NCI-H69 (cell line): Measurements from ENCODE around the gene CR1L.
A peak's percentile ranks its signal among the peaks of the same experiment; 100 is the strongest.
"Not testable (repeated sequence)": the region's sequence is repeated elsewhere in the genome, so short reads cannot be mapped to it uniquely, and the experiment has no call there.

ENCODE experiments used
- DNase-seq: peaks from one replicate; lab custom pipeline; 2025; lab: John Stamatoyannopoulos, UW

The CR1L gene

GRCh38 chr1:207682872-207683434 is 38.0 kb downstream of the CR1L start:
- not testable (repeated sequence) for DNase-seq

GRCh38 chr1:207690551-207690950 is 45.6 kb downstream of the CR1L start:
- DNase-seq = not testable (repeated sequence)

- no peak for DNase-seq
Measured at GRCh38 chr1:207691010-207691409, 46.1 kb downstream of the CR1L start.

- no peak for DNase-seq
Measured at GRCh38 chr1:207691841-207692240, 46.9 kb downstream of the CR1L start.

GRCh38 chr1:207692291-207692690 is 47.4 kb downstream of the CR1L start:
- DNase-seq = not testable (repeated sequence)

GRCh38 chr1:207695891-207696290 is 51.0 kb downstream of the CR1L start:
- no peak for DNase-seq

- peak; percentile 62 for DNase-seq
Measured at GRCh38 chr1:207698822-207699483, 54.0 kb downstream of the CR1L start.

- no peak for DNase-seq
Measured at GRCh38 chr1:207702317-207702716, 57.4 kb downstream of the CR1L start.

- no peak for DNase-seq
Measured at GRCh38 chr1:207703712-207704111, 58.8 kb downstream of the CR1L start.

GRCh38 chr1:207708004-207708403 is 63.1 kb downstream of the CR1L start:
- not testable (repeated sequence) for DNase-seq

- DNase-seq = no peak
Measured at GRCh38 chr1:207711285-207711684, 66.4 kb downstream of the CR1L start.

- not testable (repeated sequence) for DNase-seq
Measured at GRCh38 chr1:207712701-207713100, 67.8 kb downstream of the CR1L start.

GRCh38 chr1:207713529-207713928 is 68.6 kb downstream of the CR1L start:
- no peak for DNase-seq

- DNase-seq = no peak
Measured at GRCh38 chr1:207719234-207719633, 74.3 kb downstream of the CR1L start.

- not testable (repeated sequence) for DNase-seq
Measured at GRCh38 chr1:207728200-207728858, 83.4 kb downstream of the CR1L start.

- DNase-seq = not testable (repeated sequence)
Measured at GRCh38 chr1:207737503-207738157, 92.7 kb downstream of the CR1L start.

GRCh38 chr1:207738158-207738659 is 93.3 kb downstream of the CR1L start:
- DNase-seq = not testable (repeated sequence)

- DNase-seq = no peak
Measured at GRCh38 chr1:207740207-207740606, 95.3 kb downstream of the CR1L start.

- no peak for DNase-seq
Measured at GRCh38 chr1:207742850-207743555, 98.1 kb downstream of the CR1L start.

GRCh38 chr1:207744000-207744534 is 99.1 kb downstream of the CR1L start:
- no peak for DNase-seq

- no peak for DNase-seq
Measured at GRCh38 chr1:207745285-207745684, 100.4 kb downstream of the CR1L start.
